PC-9 (cell line): ENCODE measurements around the gene TRAPPC6A. TPM values are rescaled to one million over a fixed set of nuclear protein-coding genes. Genes with fewer than 3 reads are reported as not detected.

Source experiments
- BruUV-seq: library from RNA; stranded (reverse); fragments of 400-500 nt; replicated peaks from 2 replicates; lab custom pipeline; 2021; lab: Mats Ljungman, UMichigan
- CTCF ChIA-PET: fragments of 300-600 bp; sonication (Branson Sonifier 250); formaldehyde crosslinking; loops from one replicate; lab custom pipeline; 2022; ENCODE audit warnings: antibody characterized with exemption; lab: Charles Lee
- POLR2A ChIA-PET: fragments of 300-600 bp; sonication (Branson Sonifier 250); formaldehyde crosslinking; loops from one replicate; lab custom pipeline; 2022; ENCODE audit warnings: antibody characterized with exemption; ENCODE audit not compliant: unreplicated experiment; lab: Charles Lee
- DNase-seq, 2 experiments: peaks; one replicate each; pipeline versions ENCODE4 v3.0.0 to v3.0.0-alpha.2; 2015 to 2022; ENCODE audit warnings: mixed read lengths in 1 of 2
- H2AFZ ChIP-seq: fragments of 200-600 bp; sonication (generic); 2 replicates; pipeline ENCODE4 v1.8.1; 2017; ENCODE audit warnings: antibody characterized with exemption
- H3F3A ChIP-seq: fragments of 200-600 bp; sonication (generic); 2 replicates; pipeline ENCODE4 v1.8.1; 2017; ENCODE audit warnings: antibody characterized with exemption, mild to moderate bottlenecking, low read depth; ENCODE audit not compliant: insufficient read depth
- H3K27ac ChIP-seq: fragments of 200-600 bp; sonication (generic); 2 replicates; pipeline ENCODE4 v1.6.1; 2016; ENCODE audit warnings: mixed run types
- H3K27me3 ChIP-seq: fragments of 200-600 bp; sonication (generic); 2 replicates; pipeline ENCODE4 v1.6.1; 2016; ENCODE audit warnings: low read depth, mixed run types; ENCODE audit not compliant: insufficient read depth
- H3K36me3 ChIP-seq: fragments of 200-600 bp; sonication (generic); 2 replicates; pipeline ENCODE4 v1.6.1; 2016; ENCODE audit warnings: low read depth, mixed run types
- H3K4me1 ChIP-seq: fragments of 200-600 bp; sonication (generic); replicated peaks from 2 replicates; pipeline ENCODE4 v1.6.1; 2016; ENCODE audit warnings: mixed run types; ENCODE audit not compliant: insufficient read depth
- H3K4me2 ChIP-seq: fragments of 200-600 bp; sonication (generic); 2 replicates; pipeline ENCODE4 v1.6.1; 2017; ENCODE audit warnings: mixed run types
- H3K4me3 ChIP-seq: fragments of 200-600 bp; sonication (generic); 2 replicates; pipeline ENCODE4 v1.6.1; 2016; ENCODE audit warnings: mixed run types
- H3K79me2 ChIP-seq: fragments of 200-600 bp; sonication (generic); 2 replicates; pipeline ENCODE4 v1.6.1; 2017; ENCODE audit warnings: low read depth, mixed run types
- H3K9me2 ChIP-seq: fragments of 200-600 bp; sonication (generic); 2 replicates; pipeline ENCODE4 v1.8.1; 2017; ENCODE audit warnings: mild to moderate bottlenecking; ENCODE audit not compliant: insufficient read depth
- H3K9me3 ChIP-seq: fragments of 200-600 bp; sonication (generic); 2 replicates; pipeline ENCODE4 v1.8.1; 2016; ENCODE audit warnings: low read depth; ENCODE audit not compliant: insufficient read depth
- H4K20me1 ChIP-seq: fragments of 200-600 bp; sonication (generic); 2 replicates; pipeline ENCODE4 v1.8.1; 2017; ENCODE audit not compliant: insufficient read depth
- CTCF ChIP-seq: fragments of 200-600 bp; sonication (generic); conservative IDR thresholded peaks from 2 replicates; pipeline ENCODE4 v1.6.1; 2017; ENCODE audit warnings: mixed run types, antibody characterized with exemption, mild to moderate bottlenecking, moderate library complexity
- EZH2 ChIP-seq: fragments of 200-600 bp; sonication (generic); IDR thresholded peaks from 2 replicates; pipeline ENCODE4 v1.8.0; 2017; ENCODE audit warnings: antibody characterized with exemption, low read depth
- intact Hi-C: fragments of 100-400 bp; cut with micrococcal nuclease; formaldehyde crosslinking; loops from one replicate; pipeline ENCODE4 v1.10.0; 2022; ENCODE audit not compliant: unreplicated experiment
- total RNA-seq: library from RNA; stranded (reverse); gene quantifications from 2 replicates; pipeline ENCODE4 v1.2.3, GENCODE V29; 2021

Gene TRAPPC6A
- total RNA-seq, 1 experiment from 2014 or later, result 61.6 TPM

GRCh38 chr19:45125360-45125759 lies 52.7 kb downstream of the TRAPPC6A start:
- no peaks in the 10 kb centered on the region for H3K36me3 ChIP-seq
- H4K20me1 ChIP-seq, result peaks cover 76% of the 10 kb centered on the region
- no peaks in the 10 kb centered on the region for H3K9me2 ChIP-seq
- peaks cover 71% of the 10 kb centered on the region for H3K79me2 ChIP-seq
- no peak overlapping the region for H3K27ac ChIP-seq
- intact Hi-C loops, result no loop called here
- no peak for DNase-seq
- BruUV-seq, result no TSS peak
- H3K9me3 ChIP-seq, result no peaks in the 10 kb centered on the region
- H3K4me2 ChIP-seq, result no peak overlapping the region
- H3K4me1 ChIP-seq, result peaks cover 42% of the 10 kb centered on the region
- ChIA-PET CTCF (interaction anchor here (0.6 to 1.1 kb wide), 4 partner anchors 12 to 73 kb away, joined by 3 to 5 read pairs (median 4); partner anchors contain the start of gene BLOC1S3), POLR2A (no interaction called here)
- H3K4me3 ChIP-seq, result no peak overlapping the region
- H2AFZ ChIP-seq, result no peak overlapping the region
- TF ChIP-seq CTCF, result no peak
- TF ChIP-seq EZH2, result no peak
- H3F3A ChIP-seq, result peaks cover 38% of the 10 kb centered on the region
- no peaks in the 10 kb centered on the region for H3K27me3 ChIP-seq

- peaks cover 70% of the 10 kb centered on the region for H4K20me1 ChIP-seq
- BruUV-seq, result no TSS peak
- peaks cover 75% of the 10 kb centered on the region for H3K79me2 ChIP-seq
- peaks cover 33% of the 10 kb centered on the region for H3F3A ChIP-seq
- no peaks in the 10 kb centered on the region for H3K36me3 ChIP-seq
- POLR2A ChIA-PET, result no interaction called here
- CTCF ChIA-PET, result interaction anchor here (0.6 to 0.8 kb wide), 5 partner anchors 19 to 96 kb away, joined by 3 to 5 read pairs (median 4); no protein-coding TSS in a partner anchor
- no peak for DNase-seq
- TF ChIP-seq EZH2 (no peak), CTCF (no peak)
- H3K4me3 ChIP-seq, result no peak overlapping the region
- intact Hi-C loops, result loop anchor here (5.0 kb wide), 1 partner anchor 47 kb away; the partner anchor contains the start of genes GEMIN7 and ZNF296
- no peak overlapping the region for H2AFZ ChIP-seq
- H3K9me2 ChIP-seq, result no peaks in the 10 kb centered on the region
- no peaks in the 10 kb centered on the region for H3K27me3 ChIP-seq
- peaks cover 42% of the 10 kb centered on the region for H3K4me1 ChIP-seq
- peak overlapping the region; percentile 52 for H3K27ac ChIP-seq
- H3K9me3 ChIP-seq, result no peaks in the 10 kb centered on the region
- H3K4me2 ChIP-seq, result peak overlapping the region; percentile 60
Observed at GRCh38 chr19:45124021-45124420, 54.0 kb downstream of the TRAPPC6A start.

GRCh38 chr19:45123440-45123850 lies 54.6 kb downstream of the TRAPPC6A start:
- Histone ChIP-seq H4K20me1 (peaks cover 66% of the 10 kb centered on the region), H3K4me1 (peaks cover 42% of the 10 kb centered on the region), H3K79me2 (peaks cover 77% of the 10 kb centered on the region), H2AFZ (no peak overlapping the region), H3K27me3 (no peaks in the 10 kb centered on the region), H3K4me2 (peak overlapping the region; percentile 60), H3F3A (peaks cover 33% of the 10 kb centered on the region), H3K4me3 (no peak overlapping the region), H3K9me3 (no peaks in the 10 kb centered on the region), H3K36me3 (no peaks in the 10 kb centered on the region), H3K27ac (peak overlapping the region; percentile 52), H3K9me2 (no peaks in the 10 kb centered on the region)
- POLR2A ChIA-PET, result interaction anchor here (0.6 kb wide), 1 partner anchor 84 kb away, joined by 8 read pairs; no protein-coding TSS in a partner anchor
- intact Hi-C loops, result loop anchor here (1.0 to 5.0 kb wide), 2 partner anchors 31 to 46 kb away; partner anchors contain the start of genes GEMIN7 and ZNF296
- CTCF ChIA-PET, result interaction anchor here (0.6 to 0.8 kb wide), 2 partner anchors 25 to 44 kb away, joined by 3 read pairs; no protein-coding TSS in a partner anchor
- TF ChIP-seq EZH2, result no peak
- no peak for TF ChIP-seq CTCF
- BruUV-seq, result no TSS peak
- DNase-seq, result peak; percentile 84 to 96
